Natural killer cell (primary cell): ENCODE data around the gene NRSN2. TPM values are rescaled to one million over a fixed set of nuclear protein-coding genes. Genes with fewer than 3 reads are reported as not detected.

Source experiments
- ATAC-seq, 3 donors: fragments of 150-1000 bp in 2 of 3; fragments of 200-7000 bp in 1 of 3; cut with Tn5 transposase; 1 replicate in 1 of 3; 2 replicates in 2 of 3; pipeline ENCODE4 v1.10.0; 2021; ENCODE audit warnings: mild to moderate bottlenecking in 2 of 3, moderate library complexity in 2 of 3
- DNase-seq, 2 donors: peaks; one replicate each; pipeline versions ENCODE4 v3.0.0 to v3.0.0-alpha.2; 2013 to 2021; ENCODE audit warnings: mixed read lengths in 1 of 2
- H3K27ac ChIP-seq: one replicate; pipeline ENCODE4 v1.5.1; 2013; ENCODE audit warnings: mild to moderate bottlenecking, low read length
- H3K27me3 ChIP-seq: one replicate; pipeline ENCODE4 v1.6.1; 2013; ENCODE audit warnings: low read length; ENCODE audit not compliant: control insufficient read depth, insufficient read depth
- H3K36me3 ChIP-seq: one replicate; pipeline ENCODE4 v1.6.1; 2013; ENCODE audit warnings: low read length; ENCODE audit not compliant: control insufficient read depth, insufficient read depth
- H3K4me1 ChIP-seq: one replicate; pipeline ENCODE4 v1.6.1; 2013; ENCODE audit warnings: low read length; ENCODE audit not compliant: control insufficient read depth, insufficient read depth
- H3K4me3 ChIP-seq: one replicate; pipeline ENCODE4 v1.5.1; 2013; ENCODE audit warnings: low read length
- H3K9me3 ChIP-seq: one replicate; pipeline ENCODE4 v1.6.1; 2013; ENCODE audit warnings: low read length; ENCODE audit not compliant: control insufficient read depth, insufficient read depth
- H3K27ac Mint-ChIP-seq, 2 donors: one replicate each; pipeline ENCODE4 v1.8.0; 2022; ENCODE audit warnings: mild to moderate bottlenecking in 2 of 2, mixed read lengths in 2 of 2, moderate library complexity in 1 of 2
- H3K27me3 Mint-ChIP-seq, 2 donors: one replicate each; pipeline ENCODE4 v1.8.0; 2022; ENCODE audit warnings: low read depth in 2 of 2, mixed read lengths in 2 of 2
- H3K36me3 Mint-ChIP-seq: one replicate; pipeline ENCODE4 v1.8.0; 2022; ENCODE audit warnings: mixed read lengths
- H3K4me1 Mint-ChIP-seq, 2 donors: one replicate each; pipeline ENCODE4 v1.8.0; 2022; ENCODE audit warnings: mixed read lengths in 2 of 2
- H3K4me3 Mint-ChIP-seq: one replicate; pipeline ENCODE4 v1.8.0; 2022; ENCODE audit warnings: mild to moderate bottlenecking, moderate library complexity, mixed read lengths
- H3K9me3 Mint-ChIP-seq, 2 donors: one replicate each; pipeline ENCODE4 v1.8.0; 2022; ENCODE audit warnings: mixed read lengths in 2 of 2
- CTCF ChIP-seq: fragments of 200-600 bp; IDR thresholded peaks from one replicate; pipeline ENCODE4 v1.8.0; 2022; ENCODE audit warnings: antibody characterized with exemption
- WGBS: methylation state at CpG from one replicate; pipeline ENCODE4 v1.1.7; 2013; ENCODE audit warnings: missing lambda C conversion rate; ENCODE audit not compliant: insufficient coverage; 5-methylcytosine and 5-hydroxymethylcytosine counted together
- intact Hi-C: fragments of 100-400 bp; cut with micrococcal nuclease; formaldehyde crosslinking; loops from one replicate; pipeline ENCODE4 v1.14.2; 2022
- total RNA-seq, 4 donors: library from RNA; stranded (reverse); fragments of 120-200 nt in 1 of 4; gene quantifications; one replicate each; pipeline versions ENCODE4 v1.2.3 to v1.2.4, GENCODE V29; 2013 to 2022

The NRSN2 gene
- total RNA-seq, 3 donors from 2014 or later (not counting 1 experiment from before 2014, with no cell fraction given): 6.6 to 9.3 (median 8.4) TPM

GRCh38 chr20:328975-329695 is 17.8 kb upstream of the NRSN2 start:
- Histone ChIP-seq H3K4me3 (no peak overlapping the region), H3K9me3 (no peaks in the 10 kb centered on the region), H3K36me3 (no peaks in the 10 kb centered on the region), H3K27me3 (no peaks in the 10 kb centered on the region), H3K27ac (no peak overlapping the region), H3K4me1 (peaks cover 31% of the 10 kb centered on the region)
- Mint-ChIP-seq H3K9me3 (no peaks in the 10 kb centered on the region), H3K4me1 (peaks cover 0 to 14% of the 10 kb centered on the region in 2 donors), H3K27ac (peak overlapping the region; percentile 43 to 51), H3K27me3 (no peaks in the 10 kb centered on the region), H3K36me3 (no peaks in the 10 kb centered on the region), H3K4me3 (peak overlapping the region; percentile 82)
- WGBS: 72% methylated on average over 7 of the region's 7 CpGs
- no peak for TF ChIP-seq CTCF
- intact Hi-C loops: no loop called here
- DNase-seq (no peak), ATAC-seq (no peak)

GRCh38 chr20:329851-330232 is 17.1 kb upstream of the NRSN2 start:
- no peak for ATAC-seq

DNA sequence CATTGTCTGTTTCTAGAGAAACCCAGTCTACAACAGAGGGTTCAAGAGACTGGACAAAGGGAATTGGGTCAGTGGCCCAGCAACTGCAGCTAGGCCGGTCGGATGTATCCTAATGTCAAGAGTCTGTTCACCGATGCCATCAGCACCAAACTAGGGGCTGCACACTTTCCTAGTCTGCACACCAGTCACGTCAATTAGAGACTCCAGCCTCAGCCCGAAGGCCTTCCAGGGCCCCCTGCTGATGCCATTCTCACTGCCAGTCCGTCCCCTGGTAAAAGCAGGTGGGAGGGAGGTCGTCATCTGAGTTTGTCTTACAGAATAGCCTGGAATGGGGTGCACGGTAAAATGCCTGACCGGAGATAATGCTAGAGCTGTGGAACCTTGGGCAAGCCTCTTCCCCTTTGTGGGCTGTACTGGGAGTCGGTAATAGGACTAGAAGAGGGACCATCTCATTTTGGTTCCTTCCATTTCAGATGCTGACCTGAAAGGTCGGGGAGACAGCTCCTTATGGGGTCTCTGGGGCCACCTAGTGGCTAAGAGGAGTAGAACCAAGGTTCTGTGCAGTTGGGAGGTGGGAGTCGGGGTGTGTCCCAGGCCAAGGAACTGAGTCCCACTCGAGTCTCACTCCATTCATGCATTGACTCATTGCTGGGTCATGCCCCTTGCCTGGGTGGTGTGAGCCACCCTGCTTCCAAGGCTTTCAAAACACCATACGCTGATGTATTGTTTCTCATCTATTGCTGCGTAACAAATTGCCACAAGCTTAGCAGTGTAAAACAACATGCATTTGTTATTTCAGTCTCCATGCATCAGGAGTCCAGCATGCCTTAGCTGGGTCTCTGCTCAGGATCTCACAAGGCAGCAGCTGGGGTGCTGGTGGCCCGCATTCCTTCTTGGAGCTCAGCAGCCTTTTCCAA is 16.4 kb upstream of the NRSN2 start:
- Mint-ChIP-seq H3K36me3 (no peaks in the 10 kb centered on the region), H3K27me3 (no peaks in the 10 kb centered on the region), H3K9me3 (no peaks in the 10 kb centered on the region), H3K27ac (no peak overlapping the region), H3K4me1 (peaks cover 0 to 10% of the 10 kb centered on the region in 2 donors), H3K4me3 (no peak overlapping the region)
- Histone ChIP-seq H3K4me1 (peaks cover 24% of the 10 kb centered on the region), H3K4me3 (no peak overlapping the region), H3K36me3 (no peaks in the 10 kb centered on the region), H3K27me3 (no peaks in the 10 kb centered on the region), H3K9me3 (no peaks in the 10 kb centered on the region), H3K27ac (no peak overlapping the region)
- 58% methylated on average over 16 of the region's 16 CpGs for WGBS
- intact Hi-C loops: loop anchor here (1.0 kb wide), 2 partner anchors 63 to 121 kb away; no protein-coding TSS in a partner anchor
- DNase-seq (peak; percentile 33 to 81), ATAC-seq (peak; percentile 60 to 71 (median 61))
- TF ChIP-seq CTCF: peak; percentile 84

More at GRCh38 chr20:329851-330232, 17.1 kb upstream of the NRSN2 start:
- H3K4me3 Mint-ChIP-seq: no peak overlapping the region
- H3K4me1 Mint-ChIP-seq: peaks cover 0 to 10% of the 10 kb centered on the region in 2 donors
- H3K27ac ChIP-seq: no peak overlapping the region
- TF ChIP-seq CTCF: no peak
- H3K36me3 ChIP-seq: no peaks in the 10 kb centered on the region
- no peaks in the 10 kb centered on the region for H3K27me3 Mint-ChIP-seq
- DNase-seq: no peak
- H3K4me1 ChIP-seq: peaks cover 25% of the 10 kb centered on the region
- no peak overlapping the region for H3K27ac Mint-ChIP-seq
- H3K9me3 ChIP-seq: no peaks in the 10 kb centered on the region
- intact Hi-C loops: loop anchor here (1.0 kb wide), 2 partner anchors 63 to 121 kb away; no protein-coding TSS in a partner anchor
- H3K9me3 Mint-ChIP-seq: no peaks in the 10 kb centered on the region
- no peaks in the 10 kb centered on the region for H3K36me3 Mint-ChIP-seq
- no peak overlapping the region for H3K4me3 ChIP-seq
- 86% methylated on average over 4 of the region's 4 CpGs for WGBS
- no peaks in the 10 kb centered on the region for H3K27me3 ChIP-seq
